K562 (cell line): ENCODE results near the gene VMP1.

Source experiments
- DACH1 ChIP-seq: fragments of 450-650 bp; IDR thresholded peaks from 2 replicates; pipeline ENCODE4 v1.6.1; 2018; ENCODE audit not compliant: partially characterized antibody
- EP300 ChIP-seq: IDR thresholded peaks from 2 replicates; pipeline ENCODE4 v1.6.1; 2012; ENCODE audit warnings: low read length, improper control_type of control experiment
- ESRRA ChIP-seq: fragments of 450-650 bp; IDR thresholded peaks from 2 replicates; pipeline ENCODE4 v1.6.1; 2014; ENCODE audit warnings: low read depth, mild to moderate bottlenecking, moderate library complexity, borderline replicate concordance
- EZH2 ChIP-seq: IDR thresholded peaks from 2 replicates; pipeline ENCODE4 v1.6.1; 2012; ENCODE audit warnings: low read depth, mild to moderate bottlenecking, inconsistent platforms, low read length, borderline replicate concordance
- KLF16 ChIP-seq: IDR thresholded peaks from 2 replicates; pipeline ENCODE4 v1.6.1; 2016; ENCODE audit warnings: antibody characterized with exemption
- YY1 ChIP-seq, 3 experiments: IDR thresholded peaks; 2 replicates each; pipeline ENCODE4 v1.6.1; 2011; ENCODE audit warnings: low read length in 2 of 3, mild to moderate bottlenecking in 2 of 3, moderate library complexity in 2 of 3, borderline replicate concordance in 1 of 3, control low read depth in 1 of 3, low read depth in 1 of 3; ENCODE audit not compliant: insufficient read depth in 3 of 3, insufficient replicate concordance in 2 of 3, control insufficient read depth in 1 of 3, insufficient read length in 1 of 3; ENCODE audit errors: extremely low read depth in 1 of 3
- ZFP30 ChIP-seq: fragments of 250-450 bp; sonication (Bioruptor Pico); IDR thresholded peaks from 2 replicates; pipeline ENCODE4 v1.8.0; 2022; ENCODE audit warnings: moderate library complexity, mild to moderate bottlenecking, inconsistent platforms, borderline replicate concordance
- ZNF707 ChIP-seq: fragments of 250-450 bp; sonication (Bioruptor Pico); conservative IDR thresholded peaks from 2 replicates; pipeline ENCODE4 v1.8.0; 2022; ENCODE audit warnings: inconsistent platforms, mild to moderate bottlenecking, moderate library complexity
- TF ChIP-seq, protein P1 (sequence below): fragments of 250-450 bp; sonication (Bioruptor Pico); IDR thresholded peaks from 2 replicates; pipeline ENCODE4 v1.9.0; 2021; ENCODE audit warnings: mild to moderate bottlenecking, inconsistent platforms
- TF ChIP-seq, protein P2 (sequence below), 2 experiments: fragments of 450-650 bp; formaldehyde crosslinking in 1 of 2; IDR thresholded peaks; 2 replicates each; pipeline versions ENCODE4 v1.4.0 to v1.6.1; 2014 to 2020; ENCODE audit warnings: mild to moderate bottlenecking in 2 of 2, borderline replicate concordance in 1 of 2, low read depth in 1 of 2
- TF ChIP-seq, protein P3 (sequence below): fragments of 450-650 bp; formaldehyde crosslinking; IDR thresholded peaks from 2 replicates; pipeline ENCODE4 v1.4.0; 2020; ENCODE audit warnings: mild to moderate bottlenecking, mixed read lengths
- TF ChIP-seq, protein P4 (sequence below): sonication (generic); formaldehyde crosslinking; IDR thresholded peaks from 2 replicates; pipeline ENCODE4 v1.8.0; 2022; ENCODE audit warnings: missing genetic modification reagents, mild to moderate bottlenecking, moderate library complexity, borderline replicate concordance

DNA sequence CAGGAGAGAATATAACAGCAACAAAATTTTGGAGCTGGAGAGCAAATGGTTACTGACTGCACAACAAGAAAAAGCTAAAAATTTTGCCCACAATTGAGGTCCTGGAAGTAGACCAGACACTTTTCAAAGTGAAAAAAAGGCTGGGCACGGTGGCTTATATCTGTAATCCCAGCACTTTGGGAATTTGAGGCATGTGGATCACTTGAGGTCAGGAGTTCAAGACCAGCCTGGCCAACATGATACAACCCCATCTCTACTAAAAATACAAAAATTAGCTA, 162.4 kb downstream of the VMP1 start:
- TF ChIP-seq EP300 (no peak), ZFP30 (CRISPR knock-in tag) (no peak), DACH1 (no peak), ESRRA (no peak), YY1 (IDR thresholded peaks at IDR 0.05; ENCODE audit: borderline replicate concordance in 1 of 3, control insufficient read depth in 1 of 3, extremely low read depth in 1 of 3, insufficient read depth in 3 of 3, insufficient read length in 1 of 3, insufficient replicate concordance in 2 of 3, low read depth in 1 of 3, low read length in 2 of 3) (no peak), KLF16 (no peak), ZNF707 (no peak), EZH2 (no peak)
- TF ChIP-seq, protein P1, sequence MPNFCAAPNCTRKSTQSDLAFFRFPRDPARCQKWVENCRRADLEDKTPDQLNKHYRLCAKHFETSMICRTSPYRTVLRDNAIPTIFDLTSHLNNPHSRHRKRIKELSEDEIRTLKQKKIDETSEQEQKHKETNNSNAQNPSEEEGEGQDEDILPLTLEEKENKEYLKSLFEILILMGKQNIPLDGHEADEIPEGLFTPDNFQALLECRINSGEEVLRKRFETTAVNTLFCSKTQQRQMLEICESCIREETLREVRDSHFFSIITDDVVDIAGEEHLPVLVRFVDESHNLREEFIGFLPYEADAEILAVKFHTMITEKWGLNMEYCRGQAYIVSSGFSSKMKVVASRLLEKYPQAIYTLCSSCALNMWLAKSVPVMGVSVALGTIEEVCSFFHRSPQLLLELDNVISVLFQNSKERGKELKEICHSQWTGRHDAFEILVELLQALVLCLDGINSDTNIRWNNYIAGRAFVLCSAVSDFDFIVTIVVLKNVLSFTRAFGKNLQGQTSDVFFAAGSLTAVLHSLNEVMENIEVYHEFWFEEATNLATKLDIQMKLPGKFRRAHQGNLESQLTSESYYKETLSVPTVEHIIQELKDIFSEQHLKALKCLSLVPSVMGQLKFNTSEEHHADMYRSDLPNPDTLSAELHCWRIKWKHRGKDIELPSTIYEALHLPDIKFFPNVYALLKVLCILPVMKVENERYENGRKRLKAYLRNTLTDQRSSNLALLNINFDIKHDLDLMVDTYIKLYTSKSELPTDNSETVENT (CRISPR knock-in tag), result no peak
- TF ChIP-seq, protein P2, sequence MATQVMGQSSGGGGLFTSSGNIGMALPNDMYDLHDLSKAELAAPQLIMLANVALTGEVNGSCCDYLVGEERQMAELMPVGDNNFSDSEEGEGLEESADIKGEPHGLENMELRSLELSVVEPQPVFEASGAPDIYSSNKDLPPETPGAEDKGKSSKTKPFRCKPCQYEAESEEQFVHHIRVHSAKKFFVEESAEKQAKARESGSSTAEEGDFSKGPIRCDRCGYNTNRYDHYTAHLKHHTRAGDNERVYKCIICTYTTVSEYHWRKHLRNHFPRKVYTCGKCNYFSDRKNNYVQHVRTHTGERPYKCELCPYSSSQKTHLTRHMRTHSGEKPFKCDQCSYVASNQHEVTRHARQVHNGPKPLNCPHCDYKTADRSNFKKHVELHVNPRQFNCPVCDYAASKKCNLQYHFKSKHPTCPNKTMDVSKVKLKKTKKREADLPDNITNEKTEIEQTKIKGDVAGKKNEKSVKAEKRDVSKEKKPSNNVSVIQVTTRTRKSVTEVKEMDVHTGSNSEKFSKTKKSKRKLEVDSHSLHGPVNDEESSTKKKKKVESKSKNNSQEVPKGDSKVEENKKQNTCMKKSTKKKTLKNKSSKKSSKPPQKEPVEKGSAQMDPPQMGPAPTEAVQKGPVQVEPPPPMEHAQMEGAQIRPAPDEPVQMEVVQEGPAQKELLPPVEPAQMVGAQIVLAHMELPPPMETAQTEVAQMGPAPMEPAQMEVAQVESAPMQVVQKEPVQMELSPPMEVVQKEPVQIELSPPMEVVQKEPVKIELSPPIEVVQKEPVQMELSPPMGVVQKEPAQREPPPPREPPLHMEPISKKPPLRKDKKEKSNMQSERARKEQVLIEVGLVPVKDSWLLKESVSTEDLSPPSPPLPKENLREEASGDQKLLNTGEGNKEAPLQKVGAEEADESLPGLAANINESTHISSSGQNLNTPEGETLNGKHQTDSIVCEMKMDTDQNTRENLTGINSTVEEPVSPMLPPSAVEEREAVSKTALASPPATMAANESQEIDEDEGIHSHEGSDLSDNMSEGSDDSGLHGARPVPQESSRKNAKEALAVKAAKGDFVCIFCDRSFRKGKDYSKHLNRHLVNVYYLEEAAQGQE (IDR thresholded peaks at IDR 0.05; ENCODE audit: borderline replicate concordance), result no peak
- TF ChIP-seq, protein P2 (CRISPR knock-in tag; IDR thresholded peaks at IDR 0.05; ENCODE audit: low read depth), result no peak
- TF ChIP-seq, protein P3, sequence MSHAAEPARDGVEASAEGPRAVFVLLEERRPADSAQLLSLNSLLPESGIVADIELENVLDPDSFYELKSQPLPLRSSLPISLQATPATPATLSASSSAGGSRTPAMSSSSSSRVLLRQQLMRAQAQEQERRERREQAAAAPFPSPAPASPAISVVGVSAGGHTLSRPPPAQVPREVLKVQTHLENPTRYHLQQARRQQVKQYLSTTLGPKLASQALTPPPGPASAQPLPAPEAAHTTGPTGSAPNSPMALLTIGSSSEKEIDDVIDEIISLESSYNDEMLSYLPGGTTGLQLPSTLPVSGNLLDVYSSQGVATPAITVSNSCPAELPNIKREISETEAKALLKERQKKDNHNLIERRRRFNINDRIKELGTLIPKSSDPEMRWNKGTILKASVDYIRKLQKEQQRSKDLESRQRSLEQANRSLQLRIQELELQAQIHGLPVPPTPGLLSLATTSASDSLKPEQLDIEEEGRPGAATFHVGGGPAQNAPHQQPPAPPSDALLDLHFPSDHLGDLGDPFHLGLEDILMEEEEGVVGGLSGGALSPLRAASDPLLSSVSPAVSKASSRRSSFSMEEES (CRISPR knock-in tag), result no peak
- TF ChIP-seq, protein P4, sequence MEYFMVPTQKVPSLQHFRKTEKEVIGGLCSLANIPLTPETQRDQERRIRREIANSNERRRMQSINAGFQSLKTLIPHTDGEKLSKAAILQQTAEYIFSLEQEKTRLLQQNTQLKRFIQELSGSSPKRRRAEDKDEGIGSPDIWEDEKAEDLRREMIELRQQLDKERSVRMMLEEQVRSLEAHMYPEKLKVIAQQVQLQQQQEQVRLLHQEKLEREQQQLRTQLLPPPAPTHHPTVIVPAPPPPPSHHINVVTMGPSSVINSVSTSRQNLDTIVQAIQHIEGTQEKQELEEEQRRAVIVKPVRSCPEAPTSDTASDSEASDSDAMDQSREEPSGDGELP, result no peak
